ENCODE measurements around the gene KCNJ3. TPM values are rescaled to one million over a fixed set of nuclear protein-coding genes. Genes with fewer than 3 reads are reported as not detected.

KCNJ3 gene
- total RNA-seq, 2 experiments from 2014 or later: not detected

DNA sequence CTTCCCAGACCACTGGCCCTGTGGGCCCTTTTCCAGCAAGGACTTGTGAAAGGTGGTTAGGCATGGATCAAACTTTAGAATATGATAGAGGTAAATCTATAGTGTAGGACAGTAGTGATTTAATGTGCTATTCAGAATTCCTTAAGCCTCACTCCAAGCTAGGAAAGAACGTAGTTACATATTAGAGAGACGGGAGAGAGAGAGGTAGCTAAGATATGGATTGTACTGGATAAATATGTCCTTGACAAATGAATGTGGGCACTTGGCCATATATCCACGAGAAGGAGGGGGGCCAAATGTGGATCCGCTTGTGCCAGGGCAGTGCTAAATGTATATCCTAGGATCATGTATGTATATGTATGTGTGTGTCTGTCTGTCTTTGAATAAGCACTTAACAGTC is 6.5 kb downstream of the KCNJ3 start:
- no peaks in the 10 kb centered on the region for H3K9me3 ChIP-seq (ENCODE audit: low read length)
- no peaks in the 10 kb centered on the region for H3K4me1 ChIP-seq (ENCODE audit: insufficient read depth, low read length, poor library complexity, severe bottlenecking)
- ChIA-PET POLR2A (interaction anchor here (0.6 kb wide), 1 partner anchor 34 kb away, joined by 3 read pairs; no protein-coding TSS in a partner anchor), CTCF (ENCODE audit: unreplicated experiment) (no interaction called here)
- no peak for DNase-seq (ENCODE audit: low spot score)
- no TSS peak for BruUV-seq (replicated peaks)
- H3K4me3 ChIP-seq (ENCODE audit: low read depth, low read length, poor library complexity, severe bottlenecking): no peak overlapping the region
- H4K20me1 ChIP-seq (ENCODE audit: insufficient read depth, low read length): no peaks in the 10 kb centered on the region
- H3K4me2 ChIP-seq (ENCODE audit: low read length): no peak overlapping the region
- no peaks in the 10 kb centered on the region for H3K79me2 ChIP-seq (ENCODE audit: insufficient read depth, low read depth, low read length)
- intact Hi-C loops (cut with micrococcal nuclease; ENCODE audit: unreplicated experiment): no loop called here
- TF ChIP-seq EZH2phosphoT487 (IDR thresholded peaks at IDR 0.05; ENCODE audit: borderline replicate concordance, low read depth, low read length): no peak
- TF ChIP-seq, protein P1, sequence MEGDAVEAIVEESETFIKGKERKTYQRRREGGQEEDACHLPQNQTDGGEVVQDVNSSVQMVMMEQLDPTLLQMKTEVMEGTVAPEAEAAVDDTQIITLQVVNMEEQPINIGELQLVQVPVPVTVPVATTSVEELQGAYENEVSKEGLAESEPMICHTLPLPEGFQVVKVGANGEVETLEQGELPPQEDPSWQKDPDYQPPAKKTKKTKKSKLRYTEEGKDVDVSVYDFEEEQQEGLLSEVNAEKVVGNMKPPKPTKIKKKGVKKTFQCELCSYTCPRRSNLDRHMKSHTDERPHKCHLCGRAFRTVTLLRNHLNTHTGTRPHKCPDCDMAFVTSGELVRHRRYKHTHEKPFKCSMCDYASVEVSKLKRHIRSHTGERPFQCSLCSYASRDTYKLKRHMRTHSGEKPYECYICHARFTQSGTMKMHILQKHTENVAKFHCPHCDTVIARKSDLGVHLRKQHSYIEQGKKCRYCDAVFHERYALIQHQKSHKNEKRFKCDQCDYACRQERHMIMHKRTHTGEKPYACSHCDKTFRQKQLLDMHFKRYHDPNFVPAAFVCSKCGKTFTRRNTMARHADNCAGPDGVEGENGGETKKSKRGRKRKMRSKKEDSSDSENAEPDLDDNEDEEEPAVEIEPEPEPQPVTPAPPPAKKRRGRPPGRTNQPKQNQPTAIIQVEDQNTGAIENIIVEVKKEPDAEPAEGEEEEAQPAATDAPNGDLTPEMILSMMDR (conservative IDR thresholded peaks at IDR 0.05; ENCODE audit: low read length): no peak
- no peak overlapping the region for H2AFZ ChIP-seq (ENCODE audit: low read length)
- no peaks in the 10 kb centered on the region for H3K36me3 ChIP-seq (ENCODE audit: insufficient read depth, low read length)
- no peak overlapping the region for H3K27ac ChIP-seq (ENCODE audit: low read depth, low read length, poor library complexity, severe bottlenecking)
- no peaks in the 10 kb centered on the region for H3K9me2 ChIP-seq (ENCODE audit: insufficient read depth, low read length)

DNA sequence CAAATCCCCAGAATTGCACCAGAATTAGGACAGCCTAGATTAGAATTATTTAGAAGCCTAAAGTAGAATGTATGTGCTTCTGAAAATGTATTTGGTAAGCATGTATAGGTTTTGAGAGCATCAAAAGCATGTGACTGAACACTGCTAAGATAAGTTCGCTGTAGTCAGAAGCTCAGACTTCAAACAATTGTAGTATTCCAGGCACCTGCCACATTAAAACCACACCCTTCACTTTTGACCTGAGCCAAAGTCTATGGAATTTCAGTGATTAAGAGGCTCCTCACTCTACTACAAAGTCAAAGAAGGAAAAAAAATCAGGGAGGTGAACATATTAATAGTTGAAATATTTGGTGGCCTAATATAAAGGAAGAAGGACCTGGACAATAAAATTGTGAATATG is 8.2 kb downstream of the KCNJ3 start:
- Histone ChIP-seq H4K20me1 (ENCODE audit: insufficient read depth, low read length) (no peaks in the 10 kb centered on the region), H3K27ac (ENCODE audit: low read depth, low read length, poor library complexity, severe bottlenecking) (no peak overlapping the region), H3K4me3 (ENCODE audit: low read depth, low read length, poor library complexity, severe bottlenecking) (no peak overlapping the region), H3K9me3 (ENCODE audit: low read length) (no peaks in the 10 kb centered on the region), H3K79me2 (ENCODE audit: insufficient read depth, low read depth, low read length) (no peaks in the 10 kb centered on the region), H3K36me3 (ENCODE audit: insufficient read depth, low read length) (no peaks in the 10 kb centered on the region), H2AFZ (ENCODE audit: low read length) (no peak overlapping the region), H3K9me2 (ENCODE audit: insufficient read depth, low read length) (no peaks in the 10 kb centered on the region), H3K4me1 (ENCODE audit: insufficient read depth, low read length, poor library complexity, severe bottlenecking) (no peaks in the 10 kb centered on the region), H3K4me2 (ENCODE audit: low read length) (no peak overlapping the region)
- TF ChIP-seq, protein P1 (conservative IDR thresholded peaks at IDR 0.05; ENCODE audit: low read length): no peak
- no peak for TF ChIP-seq EZH2phosphoT487 (IDR thresholded peaks at IDR 0.05; ENCODE audit: borderline replicate concordance, low read depth, low read length)
- POLR2A ChIA-PET: no interaction called here
- BruUV-seq (replicated peaks): no TSS peak
- intact Hi-C loops (cut with micrococcal nuclease; ENCODE audit: unreplicated experiment): no loop called here
- CTCF ChIA-PET (ENCODE audit: unreplicated experiment): no interaction called here
- DNase-seq (ENCODE audit: low spot score): no peak

DNA sequence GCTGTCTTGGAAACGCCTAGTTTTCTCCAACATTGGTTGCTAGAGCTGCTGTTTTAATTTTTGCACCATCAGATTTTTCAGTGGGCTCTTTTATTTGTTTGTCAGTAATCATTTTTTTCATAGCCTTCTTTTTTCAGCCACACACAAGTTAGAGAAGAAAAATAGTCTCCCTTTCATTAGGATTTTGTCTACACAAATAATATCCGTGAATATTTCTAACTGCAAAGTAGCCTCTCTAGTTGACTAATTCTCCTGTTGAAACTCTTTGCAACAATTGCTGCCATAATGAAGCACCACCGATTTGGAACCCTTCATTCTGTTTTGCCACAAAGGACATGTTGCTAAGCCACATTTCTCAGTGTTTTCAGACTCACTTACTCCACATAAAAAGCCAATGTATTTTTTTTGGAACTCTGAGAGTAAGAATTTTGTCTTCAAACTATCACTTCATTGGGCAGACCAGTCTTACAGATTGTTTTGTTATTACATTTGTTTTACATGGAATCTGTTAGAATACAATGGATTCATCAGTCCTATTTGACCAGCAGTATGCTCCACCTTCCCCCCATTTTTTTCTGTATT is 9.6 kb downstream of the KCNJ3 start:
- no TSS peak for BruUV-seq (replicated peaks)
- TF ChIP-seq EZH2phosphoT487 (IDR thresholded peaks at IDR 0.05; ENCODE audit: borderline replicate concordance, low read depth, low read length): no peak
- TF ChIP-seq, protein P1 (conservative IDR thresholded peaks at IDR 0.05; ENCODE audit: low read length): no peak
- ChIA-PET POLR2A (no interaction called here), CTCF (ENCODE audit: unreplicated experiment) (no interaction called here)
- H2AFZ ChIP-seq (ENCODE audit: low read length): no peak overlapping the region
- H3K4me1 ChIP-seq (ENCODE audit: insufficient read depth, low read length, poor library complexity, severe bottlenecking): no peaks in the 10 kb centered on the region
- no peaks in the 10 kb centered on the region for H4K20me1 ChIP-seq (ENCODE audit: insufficient read depth, low read length)
- H3K4me3 ChIP-seq (ENCODE audit: low read depth, low read length, poor library complexity, severe bottlenecking): no peak overlapping the region
- no peak overlapping the region for H3K4me2 ChIP-seq (ENCODE audit: low read length)
- H3K9me3 ChIP-seq (ENCODE audit: low read length): no peaks in the 10 kb centered on the region
- H3K79me2 ChIP-seq (ENCODE audit: insufficient read depth, low read depth, low read length): no peaks in the 10 kb centered on the region
- H3K9me2 ChIP-seq (ENCODE audit: insufficient read depth, low read length): no peaks in the 10 kb centered on the region
- DNase-seq (ENCODE audit: low spot score): no peak
- intact Hi-C loops (cut with micrococcal nuclease; ENCODE audit: unreplicated experiment): no loop called here
- no peaks in the 10 kb centered on the region for H3K36me3 ChIP-seq (ENCODE audit: insufficient read depth, low read length)
- H3K27ac ChIP-seq (ENCODE audit: low read depth, low read length, poor library complexity, severe bottlenecking): no peak overlapping the region
